Measurements from ENCODE around the gene SLC39A13. TPM values are rescaled to one million over a fixed set of nuclear protein-coding genes. Genes with fewer than 3 reads are reported as not detected.
A peak's percentile ranks its signal among the peaks of the same experiment; 100 is the strongest.
"Not testable (repeated sequence)": the region's sequence is repeated elsewhere in the genome, so short reads cannot be mapped to it uniquely, and the experiment has no call there.

SLC39A13 gene
- total and polyA plus RNA-seq, 2 donors from 2014 or later, result 80.6 to 93.2 TPM

GRCh38 chr11:47451990-47452389, 43.6 kb downstream of the SLC39A13 start:
- Histone ChIP-seq H3K27me3 (ENCODE audit: control insufficient read depth, insufficient read depth, low read length) (no peaks in the 10 kb centered on the region), H3K4me1 (ENCODE audit: control insufficient read depth in 2 of 3, insufficient read depth in 2 of 3, low read depth in 1 of 3, low read length in 3 of 3) (peaks cover 0 to 2% (median 0%) of the 10 kb centered on the region in 3 donors), H3K9me3 (ENCODE audit: control insufficient read depth in 2 of 3, insufficient read depth in 1 of 3, low read length in 3 of 3) (no peaks in the 10 kb centered on the region), H3K9ac (ENCODE audit: low read length in 3 of 3) (no peak overlapping the region), H3K4me3 (ENCODE audit: low read length in 3 of 3) (no peak overlapping the region), H3K27ac (ENCODE audit: low read depth in 2 of 2, low read length in 2 of 2) (no peak overlapping the region), H3K36me3 (ENCODE audit: control insufficient read depth in 2 of 3, insufficient read depth in 3 of 3, low read length in 3 of 3) (no peaks in the 10 kb centered on the region)
- no peak for DNase-seq
- FAIRE-seq, result no peak
- intact Hi-C loops (cut with DNase I), result loop anchor here (10.0 kb wide), 1 partner anchor 77 kb away; the partner anchor contains the start of gene SPI1
- no peak for TF ChIP-seq CTCF (IDR thresholded peaks at IDR 0.05; ENCODE audit: borderline replicate concordance, extremely low read depth, insufficient read depth)

GRCh38 chr11:47453365-47453764, 45.0 kb downstream of the SLC39A13 start:
- H3K4me1 ChIP-seq (ENCODE audit: control insufficient read depth in 2 of 3, insufficient read depth in 2 of 3, low read depth in 1 of 3, low read length in 3 of 3), result peaks cover 0 to 2% (median 0%) of the 10 kb centered on the region in 3 donors
- H3K27me3 ChIP-seq (ENCODE audit: control insufficient read depth, insufficient read depth, low read length), result no peaks in the 10 kb centered on the region
- no peak for TF ChIP-seq CTCF (IDR thresholded peaks at IDR 0.05; ENCODE audit: borderline replicate concordance, extremely low read depth, insufficient read depth)
- no peaks in the 10 kb centered on the region for H3K36me3 ChIP-seq (ENCODE audit: control insufficient read depth in 2 of 3, insufficient read depth in 3 of 3, low read length in 3 of 3)
- intact Hi-C loops (cut with DNase I), result loop anchor here (10.0 kb wide), 1 partner anchor 79 kb away; the partner anchor contains the start of gene SPI1
- no peak for FAIRE-seq
- H3K27ac ChIP-seq (ENCODE audit: low read depth in 2 of 2, low read length in 2 of 2), result no peak overlapping the region
- no peak overlapping the region for H3K4me3 ChIP-seq (ENCODE audit: low read length in 3 of 3)
- DNase-seq, result no peak
- no peaks in the 10 kb centered on the region for H3K9me3 ChIP-seq (ENCODE audit: control insufficient read depth in 2 of 3, insufficient read depth in 1 of 3, low read length in 3 of 3)
- no peak overlapping the region for H3K9ac ChIP-seq (ENCODE audit: low read length in 3 of 3)

- not testable (repeated sequence) for FAIRE-seq
Measured at GRCh38 chr11:47454258-47454671, 45.9 kb downstream of the SLC39A13 start.

More at GRCh38 chr11:47454258-47454671, 45.9 kb downstream of the SLC39A13 start:
- H3K4me3 ChIP-seq (ENCODE audit: low read length in 3 of 3); H3K27ac ChIP-seq (ENCODE audit: low read depth in 2 of 2, low read length in 2 of 2); H3K36me3 ChIP-seq (ENCODE audit: control insufficient read depth in 2 of 3, insufficient read depth in 3 of 3, low read length in 3 of 3); H3K9ac ChIP-seq (ENCODE audit: low read length in 3 of 3); H3K9me3 ChIP-seq (ENCODE audit: control insufficient read depth in 2 of 3, insufficient read depth in 1 of 3, low read length in 3 of 3); H3K27me3 ChIP-seq (ENCODE audit: control insufficient read depth, insufficient read depth, low read length); H3K4me1 ChIP-seq (ENCODE audit: control insufficient read depth in 2 of 3, insufficient read depth in 2 of 3, low read depth in 1 of 3, low read length in 3 of 3): not testable (repeated sequence)
- intact Hi-C loops (cut with DNase I), result loop anchor here (10.0 kb wide), 1 partner anchor 79 kb away; the partner anchor contains the start of gene SPI1
- peak; percentile 88 for TF ChIP-seq CTCF (IDR thresholded peaks at IDR 0.05; ENCODE audit: borderline replicate concordance, extremely low read depth, insufficient read depth)
- peak; percentile 79 to 94 (median 85) for DNase-seq

Data from kidney (tissue), 14 donors.